Measurements from ENCODE around the gene ARHGEF28.

The ARHGEF28 gene

DNA sequence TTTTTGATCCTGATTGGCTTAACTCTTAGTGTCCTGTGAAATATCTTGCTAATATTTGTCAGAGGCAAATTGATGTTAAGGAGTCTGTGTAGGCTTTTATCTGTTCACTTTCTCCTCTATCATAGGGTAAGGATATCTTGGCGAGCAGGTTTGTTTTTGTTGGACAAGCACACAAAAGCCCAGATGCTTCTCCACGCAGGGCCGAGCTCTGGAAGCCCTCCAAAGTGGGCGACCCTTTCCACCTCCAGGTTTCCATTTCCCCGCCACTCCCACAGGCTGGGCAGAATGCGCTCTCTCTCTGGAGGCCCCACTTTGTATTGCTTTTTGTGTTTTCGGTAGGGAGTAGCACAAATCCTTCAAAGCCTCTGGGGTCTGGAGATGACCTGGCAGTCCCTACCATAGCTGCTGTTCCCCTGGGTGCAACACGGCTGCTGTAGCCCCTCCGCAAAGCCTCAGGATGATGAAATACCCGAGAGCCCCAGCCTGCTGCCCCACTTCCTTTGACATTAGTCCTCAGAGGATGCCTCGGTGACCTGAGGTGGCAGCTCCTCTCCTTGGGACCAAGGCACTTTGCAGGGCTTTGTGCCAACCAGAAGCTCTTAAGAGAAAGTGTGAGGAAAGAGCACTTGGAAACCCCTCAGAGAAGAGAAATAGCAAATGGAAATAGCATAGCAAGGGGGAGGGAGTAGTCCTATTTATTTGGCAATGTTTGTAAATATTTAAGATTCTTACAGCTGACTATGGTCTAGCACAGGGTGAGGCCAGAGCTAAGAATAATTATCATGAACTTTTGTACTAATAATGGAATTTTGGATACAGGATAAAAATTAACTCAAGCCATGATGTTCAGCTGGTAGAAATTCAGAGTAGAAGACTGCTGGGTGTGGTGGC lies 122.8 kb downstream of the ARHGEF28 start:
- DNase-seq: no peak

DNA sequence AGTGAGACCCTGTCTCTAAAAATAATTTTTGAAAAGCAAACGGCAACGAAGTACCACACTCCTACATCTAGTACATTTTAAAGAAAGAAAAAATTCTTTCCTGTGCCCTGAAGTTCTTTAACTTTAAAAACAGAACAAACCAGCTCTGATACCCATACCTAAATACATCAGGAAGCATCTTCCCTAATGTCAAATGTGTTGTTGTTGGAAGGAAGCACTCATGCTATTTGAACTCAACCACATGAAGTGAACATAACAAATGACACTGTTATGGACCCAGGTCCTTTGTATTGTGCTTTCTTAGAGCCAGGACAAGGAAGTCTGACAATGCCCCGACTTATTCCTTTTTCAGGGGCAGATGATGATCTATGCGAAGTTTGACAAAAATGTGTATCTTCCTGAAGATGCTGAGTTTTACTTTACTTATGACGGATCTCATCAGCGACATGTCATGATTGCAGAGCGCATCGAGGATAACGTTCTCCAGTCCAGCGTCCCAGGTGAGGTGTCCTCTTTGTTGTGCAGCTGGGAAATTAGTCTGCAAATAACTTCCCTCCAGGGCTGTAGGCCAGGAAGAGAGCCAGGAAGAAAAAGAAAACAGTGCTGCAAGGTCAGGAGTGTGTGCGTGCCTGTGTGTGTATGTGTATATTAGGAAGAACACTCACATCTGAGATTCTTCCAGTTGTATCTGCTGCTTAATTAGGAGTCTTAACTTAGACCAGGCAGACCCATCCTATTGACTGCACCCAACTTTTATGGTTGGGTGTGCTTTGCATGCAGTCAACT lies 123.7 kb downstream of the ARHGEF28 start:
- no peak for DNase-seq

DNA sequence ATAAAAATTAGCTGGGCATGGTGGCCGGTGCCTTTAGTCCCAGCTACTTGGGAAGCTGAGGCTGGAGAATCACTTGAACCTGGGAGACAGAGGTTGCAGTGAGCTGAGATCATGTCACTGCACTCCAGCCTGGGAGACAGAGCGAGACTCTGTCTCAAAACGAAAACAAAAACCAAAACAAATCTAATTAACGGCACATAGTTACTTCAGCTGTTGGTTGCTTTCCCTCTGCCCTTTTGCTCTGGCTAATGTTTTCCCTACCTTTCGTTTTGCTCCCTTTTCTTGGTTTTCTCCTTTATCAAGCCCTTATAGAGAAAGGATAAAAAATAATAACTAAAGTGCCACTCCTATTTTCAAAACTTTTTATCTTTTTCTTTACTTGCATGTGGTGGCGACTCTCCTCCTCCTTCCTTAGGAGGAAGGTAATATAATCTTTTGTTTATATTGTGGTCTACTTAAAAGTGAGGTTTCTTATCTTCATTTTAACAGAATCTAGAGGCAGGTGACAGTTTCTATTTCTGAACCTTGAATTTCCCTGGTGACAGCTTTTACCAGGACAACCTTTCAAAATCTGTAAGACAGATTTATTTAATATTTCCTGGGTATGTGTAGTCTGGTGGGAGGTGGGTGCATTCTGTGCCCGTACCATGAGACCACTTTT lies 125.4 kb downstream of the ARHGEF28 start:
- DNase-seq: no peak

DNA sequence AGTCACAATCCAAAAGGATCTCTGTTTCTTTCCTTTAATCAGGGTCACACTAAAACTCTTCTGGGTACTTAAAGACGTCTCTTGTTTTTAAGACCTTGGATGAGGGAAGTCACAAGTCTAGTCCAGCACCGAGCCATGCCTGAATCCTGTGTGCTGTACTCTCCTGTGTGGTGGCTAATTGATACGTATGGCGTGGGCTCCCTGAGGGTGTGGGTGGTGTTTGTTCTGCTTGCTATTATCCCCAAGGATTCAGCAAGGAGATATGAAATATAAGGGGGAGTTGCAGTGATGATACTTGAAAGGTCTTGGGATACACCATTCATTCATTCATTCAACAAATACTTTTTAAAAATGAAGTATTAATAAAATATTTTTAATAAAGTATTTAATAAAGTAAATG lies 128.3 kb downstream of the ARHGEF28 start:
- DNase-seq: no peak

DNA sequence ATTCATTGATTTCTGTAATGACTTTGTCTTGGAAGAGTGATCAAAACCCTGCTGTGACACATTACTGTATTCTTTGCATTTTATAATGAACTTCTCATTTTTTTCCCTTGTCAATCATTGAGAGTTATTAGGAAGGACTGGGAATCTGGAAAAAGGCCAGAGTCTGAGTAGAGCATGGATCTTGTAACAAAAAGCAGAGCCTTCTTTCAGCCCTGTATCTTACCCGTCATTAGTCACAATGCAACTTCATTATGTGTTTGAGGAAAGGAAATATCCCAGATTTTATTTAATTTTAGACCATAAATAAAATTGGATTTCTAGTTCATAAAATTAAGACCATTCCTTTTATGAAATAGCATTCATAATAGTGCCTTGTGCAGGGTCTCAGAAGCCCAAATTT lies 131.4 kb downstream of the ARHGEF28 start:
- no peak for DNase-seq

DNA sequence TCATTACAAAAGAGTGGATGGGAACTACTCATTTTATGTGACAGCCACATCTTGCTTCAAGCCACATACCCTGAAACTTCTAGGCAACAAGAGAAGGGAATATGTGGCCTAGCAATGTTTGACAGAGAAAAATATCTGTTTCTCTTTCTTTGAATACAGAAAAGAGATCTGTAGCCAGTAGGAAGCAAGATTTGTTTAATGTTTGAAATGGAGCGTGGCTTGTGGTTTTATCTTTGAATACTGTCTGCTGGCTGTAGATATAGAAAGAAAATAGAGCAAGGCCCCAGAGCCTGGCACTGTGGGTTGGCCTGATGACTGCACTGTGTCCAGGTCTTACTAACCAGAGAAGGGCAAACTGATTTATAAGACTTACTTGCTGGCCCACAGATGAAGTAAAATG lies 133.8 kb downstream of the ARHGEF28 start:
- DNase-seq: no peak

DNA sequence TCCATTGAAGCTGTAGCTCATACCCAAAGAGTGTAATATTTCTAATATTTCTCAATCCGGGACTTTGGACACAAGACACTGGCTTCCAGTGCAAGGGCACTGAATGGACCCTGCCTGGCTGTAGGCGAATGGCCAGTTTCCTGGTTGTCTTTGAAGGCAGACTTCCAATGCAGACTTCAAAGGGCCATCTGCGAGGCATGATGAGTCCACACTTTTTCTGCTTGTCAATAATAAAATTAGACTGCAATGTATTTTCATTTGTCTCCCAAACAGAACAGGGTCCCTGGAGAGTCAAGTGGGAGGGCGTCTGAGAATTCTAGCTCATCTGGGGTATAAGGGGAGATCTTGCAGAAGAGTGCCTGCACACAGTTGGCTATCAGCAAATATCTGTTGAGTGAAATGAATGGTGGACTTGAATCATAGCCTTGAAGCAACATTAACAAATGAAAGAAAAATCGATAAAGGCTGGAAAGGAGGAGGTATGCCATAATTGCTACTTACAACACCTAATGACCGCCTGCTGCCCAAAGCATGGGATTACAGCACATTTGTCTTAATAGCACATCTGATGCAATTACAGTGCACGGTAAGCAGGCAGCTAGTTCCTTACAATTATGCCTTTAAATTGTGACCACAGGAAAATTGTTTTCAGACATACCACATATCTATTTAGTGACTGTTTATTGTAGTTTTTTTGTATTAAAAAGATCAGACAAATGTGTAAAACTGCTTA lies 137.5 kb downstream of the ARHGEF28 start:
- no peak for DNase-seq

DNA sequence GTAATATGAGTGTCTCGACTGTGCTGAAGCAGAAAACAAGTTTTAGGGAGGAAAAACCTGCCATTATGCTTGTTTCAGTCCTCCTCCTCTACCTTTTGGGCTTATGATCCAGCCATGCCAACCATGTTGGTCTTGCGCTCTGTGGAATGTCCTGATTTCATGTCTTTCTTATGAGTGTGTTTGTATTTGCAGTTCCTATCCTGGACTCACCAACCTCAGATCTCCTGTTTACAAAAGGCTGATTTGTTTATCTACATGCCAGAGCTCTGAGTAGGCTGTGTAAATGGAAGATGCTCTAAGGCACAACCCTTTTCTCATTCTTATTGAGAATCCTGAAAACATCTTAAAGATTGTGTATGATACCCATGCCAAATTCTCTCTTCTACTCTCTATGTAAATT lies 138.6 kb downstream of the ARHGEF28 start:
- DNase-seq: no peak

DNA sequence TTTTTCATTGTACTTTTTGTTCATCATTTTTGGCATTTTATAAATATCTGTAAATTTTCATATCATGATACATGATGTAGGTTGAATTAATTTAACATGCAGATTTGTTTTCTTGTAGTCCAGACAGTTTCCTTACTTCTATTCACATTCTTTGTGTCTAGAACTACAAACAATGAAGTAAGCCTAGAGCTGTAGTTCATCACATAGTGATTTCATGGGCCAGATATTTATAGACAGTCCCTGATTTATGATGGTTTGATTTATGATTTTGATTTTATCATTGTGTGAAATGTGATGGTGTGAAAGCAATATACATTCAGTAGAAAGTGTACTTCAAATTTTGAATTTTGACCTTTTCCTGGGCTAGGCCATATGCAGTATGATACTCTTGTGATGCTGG lies 139.0 kb downstream of the ARHGEF28 start:
- no peak for DNase-seq

DNA sequence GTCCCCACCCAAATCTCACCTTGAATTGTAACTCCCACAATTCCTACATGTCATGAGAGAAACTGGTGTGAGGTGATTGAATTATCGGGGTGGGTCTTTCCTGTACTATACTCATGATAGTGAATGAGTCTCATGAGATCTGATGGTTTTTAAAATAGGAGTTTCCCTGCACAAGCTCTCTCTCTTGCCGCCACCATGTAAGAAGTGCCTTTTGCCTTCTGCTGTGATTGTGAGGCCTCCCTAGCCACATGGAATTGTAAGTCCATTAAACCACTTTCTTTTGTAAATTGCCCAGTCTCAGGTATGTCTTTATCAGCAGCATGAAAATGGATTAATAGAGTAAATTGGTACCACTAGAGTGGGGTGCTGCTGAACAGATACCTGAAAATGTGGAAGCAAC lies 140.9 kb downstream of the ARHGEF28 start:
- no peak for DNase-seq

DNA sequence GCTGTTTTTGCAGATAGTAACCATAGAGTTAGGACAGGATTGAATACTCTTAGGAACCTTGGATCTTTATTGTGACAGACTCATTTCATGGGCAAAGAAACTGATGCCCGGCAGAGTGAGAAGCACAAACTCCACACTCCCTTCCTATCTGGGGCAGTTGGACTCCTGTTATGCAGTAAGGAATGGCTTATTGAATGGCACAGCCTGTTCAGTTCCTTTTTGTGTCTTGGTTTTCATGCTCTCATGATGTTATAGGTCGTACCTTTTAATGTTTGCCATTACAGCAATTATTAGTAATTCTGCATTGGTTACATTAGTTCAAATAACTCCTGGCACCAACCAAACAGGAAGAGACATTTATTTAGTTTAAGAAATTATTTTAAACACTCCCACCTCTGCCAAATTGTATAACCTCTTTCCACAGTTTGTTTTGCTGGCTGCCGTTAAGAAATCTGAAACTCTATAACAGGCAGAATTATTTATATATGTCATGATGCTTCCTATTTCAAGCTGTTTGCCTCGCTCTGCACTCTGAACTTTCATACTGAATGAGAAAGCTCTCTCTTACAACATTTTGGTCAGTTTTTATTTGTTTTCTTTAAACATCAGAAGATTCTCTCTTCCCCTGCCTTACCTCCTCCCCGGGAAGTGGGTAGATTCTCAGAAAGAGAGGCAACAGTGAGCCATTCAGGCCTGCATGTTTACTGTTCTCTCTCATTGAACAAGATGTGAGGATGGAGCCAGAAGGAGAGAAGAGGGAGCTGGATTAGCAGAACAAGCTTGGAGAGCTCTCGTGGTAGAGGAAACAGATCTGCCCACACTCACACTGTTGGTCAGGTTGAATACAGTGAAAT lies 144.4 kb downstream of the ARHGEF28 start:
- DNase-seq: no peak

DNA sequence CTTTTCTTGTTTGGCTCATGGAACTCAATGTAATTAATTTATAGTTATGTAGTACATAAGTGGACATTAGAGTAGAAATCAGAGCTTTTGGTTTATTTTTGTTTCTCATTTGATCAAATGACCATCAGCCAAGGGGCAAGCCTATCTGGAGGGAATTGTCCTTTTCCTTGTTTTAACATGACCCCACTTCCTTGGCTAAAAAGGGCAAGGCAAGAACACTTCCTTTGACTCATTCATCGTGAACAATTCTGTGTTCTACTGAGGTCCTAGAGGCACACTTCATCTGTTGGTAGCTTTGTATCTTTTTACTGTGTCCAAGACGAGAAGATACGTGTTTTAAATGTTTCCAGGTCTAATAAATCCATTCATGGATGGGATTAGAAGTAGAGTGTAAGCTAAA lies 148.9 kb downstream of the ARHGEF28 start:
- no peak for DNase-seq

DNA sequence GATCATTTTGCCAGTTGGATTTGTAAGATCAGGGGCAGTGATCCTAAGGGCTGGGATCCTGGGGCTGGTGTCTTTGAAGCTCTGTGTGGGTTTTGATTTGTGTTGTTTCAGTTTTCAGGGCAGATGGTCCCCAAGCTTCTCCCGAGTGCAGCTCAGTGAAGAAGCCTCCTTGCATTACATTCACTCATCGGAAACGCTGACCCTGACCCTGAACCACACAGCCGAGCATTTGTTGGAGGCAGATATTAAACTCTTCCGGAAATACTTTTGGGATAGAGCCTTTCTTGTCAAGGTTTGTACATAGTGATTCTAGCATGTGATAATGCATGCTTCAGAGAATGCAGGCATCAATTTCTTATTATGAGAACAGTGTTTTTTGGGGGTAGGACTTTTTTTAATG lies 150.4 kb downstream of the ARHGEF28 start:
- no peak for DNase-seq

DNA sequence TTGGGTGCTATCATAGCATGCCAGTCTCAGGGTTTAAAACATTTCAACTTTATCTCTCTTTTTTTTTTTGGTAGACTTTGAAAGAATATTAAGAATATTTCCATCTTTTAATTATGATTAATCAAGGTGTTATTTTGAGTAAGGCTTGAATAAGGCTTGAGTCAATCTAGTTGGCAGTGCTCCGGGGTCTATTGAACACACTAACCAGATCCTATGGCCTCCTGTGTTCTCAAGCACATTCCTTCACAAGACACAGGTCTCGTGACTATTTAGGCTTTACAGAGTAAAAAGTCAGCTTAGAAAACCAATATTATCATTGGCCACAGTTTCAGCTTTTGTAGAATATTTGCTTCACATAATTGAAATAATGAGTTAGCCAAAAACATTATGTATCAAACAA lies 151.2 kb downstream of the ARHGEF28 start:
- no peak for DNase-seq

DNA sequence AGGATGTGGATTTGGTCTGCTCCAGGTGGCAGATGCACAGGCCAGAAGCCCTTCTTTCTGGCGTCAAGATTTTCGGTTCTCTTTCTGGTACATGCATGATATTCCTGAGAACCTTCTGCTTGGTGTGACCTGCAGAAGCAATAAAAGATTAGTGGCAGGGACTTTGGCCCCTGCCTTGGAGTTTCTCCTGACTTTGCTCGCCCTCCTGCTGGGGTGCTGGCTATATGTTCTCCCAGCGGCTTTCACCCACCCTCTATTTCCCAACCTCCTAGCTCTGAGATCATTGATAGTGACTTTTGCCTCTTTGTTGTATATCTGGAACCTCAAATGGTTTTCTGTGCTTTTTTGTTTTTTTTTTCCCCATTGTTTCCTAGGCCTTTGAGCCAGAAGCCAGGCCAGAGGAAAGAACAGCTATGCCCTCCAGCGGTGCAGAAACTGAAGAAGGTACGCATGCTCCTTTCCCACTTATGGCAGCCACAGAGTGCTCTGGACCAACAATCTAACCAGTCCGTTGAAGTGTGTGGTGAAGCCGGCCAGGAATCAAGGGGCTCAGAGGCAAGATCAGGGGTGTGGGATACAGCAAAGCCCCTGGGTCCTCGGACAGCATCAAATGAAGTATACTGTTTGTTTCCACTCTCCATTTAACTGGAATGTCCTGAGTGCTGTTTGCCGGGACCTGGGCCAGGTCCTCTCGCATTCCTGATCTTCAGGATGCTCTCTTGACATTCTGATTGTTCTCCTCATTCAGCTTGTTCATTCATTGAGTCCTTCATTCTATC lies 154.5 kb downstream of the ARHGEF28 start:
- no peak for DNase-seq

DNA sequence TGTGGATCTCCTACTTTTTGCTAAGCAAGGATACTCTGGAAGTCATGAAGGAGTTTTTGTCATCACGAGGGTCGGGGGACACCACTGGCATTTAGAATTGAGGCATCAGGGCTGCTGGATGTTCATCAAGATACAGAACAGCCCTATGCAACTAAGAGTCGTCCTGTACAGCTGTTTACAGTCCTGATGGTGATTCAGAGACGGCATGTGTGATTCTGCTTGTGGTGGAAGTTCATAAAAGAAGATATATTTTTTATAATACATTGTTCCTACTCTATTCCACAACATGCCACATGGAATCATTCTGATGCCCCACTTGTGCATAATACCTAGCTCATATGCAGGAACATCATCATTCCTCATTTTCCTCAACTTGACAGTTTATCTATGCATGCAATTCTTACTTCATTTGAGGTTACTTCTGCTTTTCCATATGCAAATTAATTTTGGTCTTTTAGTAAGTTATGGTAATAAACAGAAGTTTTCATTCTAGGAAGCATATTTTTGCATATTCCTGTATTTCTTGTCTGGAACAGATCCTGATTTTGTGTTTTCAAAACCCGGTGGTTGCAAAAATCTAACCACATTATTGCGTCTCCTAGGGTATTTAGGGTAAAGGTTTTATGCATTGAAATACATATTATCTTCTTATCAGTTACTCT lies 155.2 kb downstream of the ARHGEF28 start:
- DNase-seq: no peak

DNA sequence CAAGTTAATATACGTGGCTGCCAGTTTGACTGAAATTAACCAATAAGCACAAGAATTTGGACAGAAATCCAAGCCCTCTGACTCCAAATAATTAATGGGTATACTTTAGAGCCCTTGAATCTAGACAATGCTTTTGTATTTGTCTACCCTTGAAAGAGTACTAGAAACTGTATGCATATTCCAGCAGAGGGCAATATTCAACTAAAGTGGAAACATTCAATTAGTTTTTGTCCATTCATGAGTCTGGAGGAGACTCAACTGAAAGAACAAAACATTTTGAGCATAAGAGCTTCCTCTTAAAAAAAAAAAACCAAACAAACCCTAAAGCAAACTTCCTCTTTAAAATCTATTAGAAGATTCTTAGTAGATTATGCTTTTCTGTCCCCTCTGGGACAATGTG lies 157.8 kb downstream of the ARHGEF28 start:
- DNase-seq: no peak

DNA sequence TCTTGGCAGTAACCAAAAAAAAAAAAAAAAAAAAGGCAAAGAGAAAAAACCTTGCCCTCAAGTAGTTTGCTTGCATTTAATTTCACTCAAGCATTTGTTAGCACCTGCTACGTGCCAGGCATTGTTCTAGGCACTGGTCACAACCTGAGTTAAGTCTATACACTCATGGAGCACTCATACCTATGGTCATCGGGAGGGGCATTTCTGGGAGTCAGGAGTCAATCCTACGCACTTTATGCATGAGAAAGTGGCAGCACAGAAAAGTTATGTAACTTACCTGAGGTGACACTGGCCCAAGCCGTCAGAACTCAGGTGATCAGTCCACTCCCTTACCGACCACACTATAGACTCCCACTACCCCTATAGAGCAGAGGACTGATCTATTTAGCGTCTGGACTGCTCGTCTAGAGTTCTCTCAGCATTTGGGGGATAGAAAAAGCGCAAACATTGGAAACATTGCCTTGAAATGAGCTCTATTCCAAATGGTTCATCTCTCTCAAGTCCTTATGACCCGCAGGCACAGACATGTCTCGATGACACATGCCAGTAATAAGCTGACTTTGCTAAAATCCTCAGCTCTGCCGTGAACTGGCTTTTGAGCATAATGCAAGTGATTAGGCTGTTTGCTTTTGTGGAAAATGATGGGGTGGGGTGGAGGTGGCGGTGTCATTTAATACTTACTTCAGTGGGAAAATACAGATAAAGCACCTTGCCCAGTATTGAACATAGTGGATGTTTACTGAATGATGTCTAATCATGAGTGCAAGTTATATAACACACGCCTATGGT lies 160.2 kb downstream of the ARHGEF28 start:
- DNase-seq: no peak

DNA sequence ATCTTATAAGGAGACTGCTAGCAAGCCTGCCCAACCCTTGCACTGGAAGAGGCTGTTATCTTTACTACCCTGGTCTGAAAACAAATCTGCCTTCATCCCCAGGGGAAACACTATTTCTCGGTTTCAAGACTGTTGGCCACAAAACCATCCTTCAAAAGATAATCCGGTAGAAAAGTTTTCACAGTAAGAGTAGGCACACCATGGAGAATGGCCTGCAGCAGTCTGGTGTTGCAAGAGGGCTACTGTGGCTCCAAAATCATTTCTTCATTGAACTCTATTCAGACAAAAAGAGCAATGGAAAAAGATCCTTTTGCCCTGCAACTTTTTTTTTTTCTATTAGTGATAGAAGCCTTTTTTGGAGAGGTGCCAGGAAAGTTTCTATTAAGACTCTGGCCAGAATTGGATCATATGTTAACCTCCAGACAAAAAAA lies 163.9 kb downstream of the ARHGEF28 start:
- no peak for DNase-seq

DNA sequence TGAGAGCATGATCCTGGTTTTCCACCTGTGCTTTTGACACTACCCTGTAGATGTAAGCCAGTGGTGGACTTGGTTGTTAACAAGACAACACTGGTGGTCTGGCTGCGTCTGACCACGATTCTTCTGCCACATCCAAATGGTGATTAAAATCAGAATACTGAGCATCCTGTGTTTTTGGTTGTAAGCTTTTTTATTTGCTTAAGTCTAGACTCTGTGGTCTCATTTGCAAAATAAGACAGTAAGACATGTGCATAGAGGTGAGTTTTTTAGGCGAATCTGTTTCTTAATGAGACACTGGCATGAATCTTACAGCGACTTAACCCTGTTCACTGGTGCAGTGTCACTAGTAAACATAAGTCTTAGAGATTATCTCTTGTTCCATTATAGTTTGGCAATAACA lies 165.4 kb downstream of the ARHGEF28 start:
- no peak for DNase-seq

Data from GDM1 (cell line).